Heart left ventricle (tissue), 16 donors: Measurements from ENCODE around the gene IQCH. TPM values are rescaled to one million over a fixed set of nuclear protein-coding genes. Genes with fewer than 3 reads are reported as not detected.
"Not testable (repeated sequence)": the region's sequence is repeated elsewhere in the genome, so short reads cannot be mapped to it uniquely, and the experiment has no call there.

Experiments
- ATAC-seq, 4 donors: fragments of 200-7000 bp; cut with Tn5 transposase; one replicate each; pipeline ENCODE4 v1.9.1; 2020 to 2022; ENCODE audit warnings: moderate library complexity in 4 of 4, mild to moderate bottlenecking in 3 of 4, moderate number of reproducible peaks in 1 of 4
- DNase-seq, 5 donors: peaks; one replicate each; pipeline ENCODE4 v3.0.0-alpha.2; 2020
- H3K27ac ChIP-seq, 12 donors: fragments of 200-600 bp; sonication (generic) in 4 of 12; one replicate each; pipeline versions ENCODE4 v1.5.0 to v1.8.0; 2016 to 2022; ENCODE audit warnings: mild to moderate bottlenecking in 2 of 12
- H3K27me3 ChIP-seq, 9 donors: fragments of 200-600 bp; sonication (generic) in 2 of 9; one replicate each; pipeline versions ENCODE4 v1.5.1 to v1.8.0; 2016 to 2022; ENCODE audit warnings: mild to moderate bottlenecking in 3 of 9
- H3K36me3 ChIP-seq, 9 donors: fragments of 200-600 bp; sonication (generic) in 2 of 9; one replicate each; pipeline versions ENCODE4 v1.5.0 to v1.8.0; 2018 to 2022; ENCODE audit warnings: mild to moderate bottlenecking in 2 of 9
- H3K4me1 ChIP-seq, 12 donors: fragments of 200-600 bp; sonication (generic) in 4 of 12; one replicate each; pipeline versions ENCODE4 v1.5.0 to v1.8.0; 2016 to 2022; ENCODE audit warnings: mild to moderate bottlenecking in 3 of 12
- H3K4me3 ChIP-seq, 12 donors: fragments of 200-600 bp; sonication (generic) in 4 of 12; one replicate each; pipeline versions ENCODE4 v1.5.0 to v1.8.0; 2017 to 2022; ENCODE audit warnings: mild to moderate bottlenecking in 9 of 12, moderate library complexity in 4 of 12
- H3K9me3 ChIP-seq, 12 donors: fragments of 200-600 bp; sonication (generic) in 4 of 12; one replicate each; pipeline versions ENCODE4 v1.5.0 to v1.8.0; 2016 to 2022; ENCODE audit warnings: mild to moderate bottlenecking in 1 of 12
- CTCF ChIP-seq, 12 donors: fragments of 200-600 bp; sonication (generic) in 4 of 12; IDR thresholded peaks; one replicate each; pipeline versions ENCODE4 v1.5.0 to v1.8.0; 2018 to 2022; ENCODE audit warnings: antibody characterized with exemption in 12 of 12, mild to moderate bottlenecking in 5 of 12
- POLR2A ChIP-seq, 2 donors: fragments of 450-650 bp; IDR thresholded peaks; one replicate each; pipeline ENCODE4 v1.6.1; 2017; ENCODE audit warnings: antibody characterized with exemption in 2 of 2, mild to moderate bottlenecking in 2 of 2, moderate library complexity in 2 of 2
- WGBS, 4 donors: extraction: QIAGEN DNeasy Blood & Tissue Kit in 2 of 4; methylation state at CpG; one replicate each; pipeline versions ENCODE4 v1.1.5 to v1.1.7; 2013 to 2018; 5-methylcytosine and 5-hydroxymethylcytosine counted together
- intact Hi-C, 10 donors: fragments of 100-400 bp; cut with DNase I; formaldehyde crosslinking; loops; one replicate each; pipeline versions ENCODE4 v1.11.1 to v1.14.2; 2022
- polyA plus RNA-seq, 2 donors: library from polyadenylated mRNA; stranded (reverse); fragments of 200-250 nt; gene quantifications; one replicate each; pipeline ENCODE4 v1.2.3, GENCODE V29; 2013
- total RNA-seq, 9 donors: library from RNA; depleted of rRNA in 2 of 9; stranded (reverse); fragments of >200 nt in 2 of 9; fragmentation: NEBNext Ultra II Directional in 3 of 9; extraction: Animal tissue kit (Norgen Biotek cat#: 25700) in 3 of 9; gene quantifications; one replicate each; pipeline versions ENCODE4 v1.1.0 to v1.2.4, GENCODE V29; 2016 to 2023
- donor health status: ischemic (EF 13 %, LVEDD 7.1; RV severe dilation, severe dysfunction).
- donor health status: healthy with polysubstance abuse.
- donor health status: DM: no; HTN: yes; CAD: no.
- donor health status: DM: no; HTN: no; CAD: no.
- donor health status: ischemic (EF 25% LVEDD 6.9; RV normal size, moderate dysfunction).
- donor health status: ischemic (EF 25% LVEDD 5.7; RV mildly dilated, moderate dysfunction).
- donor health status: healthy.
- donor health status: DM: yes; HTN: yes; CAD: no.
- donor health status: ischemic (EF 35%, LVEDD 5.7; RV mildly dilated, moderate dysfunction).
- donor health status: nonischemic (EF 11% LVEDD 7.7; RV severe dilation, severe dysfunction).
- donor health status: DM: yes; HTN: yes; CAD: no.
- donor health status: PGD.
- donor health status: ischemic (EF 29% LVEDD 5.4; RV normal size, mild dysfunction).
- donor health status: nonischemic (EF 23%, LVEDD 6.1; RV moderate dilation, normal function).

IQCH gene
- total and polyA plus RNA-seq, 11 donors, result 0.11 to 3.3 (median 1.4) TPM

GRCh38 chr15:67280217-67280616 is 25.6 kb downstream of the IQCH start:
- no peak for TF ChIP-seq POLR2A (IDR thresholded peaks at IDR 0.05)
- no peak for TF ChIP-seq CTCF (IDR thresholded peaks at IDR 0.05)
- Histone ChIP-seq H3K27me3 (no peaks in the 10 kb centered on the region), H3K9me3 (peaks cover 0 to 5% (median under 1%) of the 10 kb centered on the region in 12 donors), H3K4me1 (no peaks in the 10 kb centered on the region), H3K36me3 (no peaks in the 10 kb centered on the region), H3K4me3 (no peak overlapping the region), H3K27ac (no peak overlapping the region)
- intact Hi-C loops, result no loop called here
- no peak for ATAC-seq
- WGBS, 4 donors, result 70 to 86% (median 79%) methylated on average over 2 of the region's 2 CpGs
- DNase-seq, result no peak

- 74 to 91% (median 82%) methylated on average over 1 of the region's 1 CpG for WGBS, 4 donors
- H3K27me3 ChIP-seq, result no peaks in the 10 kb centered on the region
- intact Hi-C loops, result no loop called here
- H3K4me3 ChIP-seq, result no peak overlapping the region
- no peaks in the 10 kb centered on the region for H3K4me1 ChIP-seq
- DNase-seq (no peak), ATAC-seq (no peak)
- H3K27ac ChIP-seq, result no peak overlapping the region
- TF ChIP-seq CTCF (IDR thresholded peaks at IDR 0.05) (no peak), POLR2A (IDR thresholded peaks at IDR 0.05) (no peak)
- H3K36me3 ChIP-seq, result no peaks in the 10 kb centered on the region
- H3K9me3 ChIP-seq, result peaks cover 0 to 18% (median 5%) of the 10 kb centered on the region in 12 donors
Measured at GRCh38 chr15:67281714-67282113, 27.1 kb downstream of the IQCH start.

- ATAC-seq, intact Hi-C loops, H3K27ac ChIP-seq, H3K36me3 ChIP-seq, H3K4me1 ChIP-seq, H3K27me3 ChIP-seq, DNase-seq, H3K4me3 ChIP-seq: not testable (repeated sequence)
- peaks cover 0 to 29% (median 8%) of the 10 kb centered on the region in 12 donors for H3K9me3 ChIP-seq
Measured at GRCh38 chr15:67285625-67286024, 31.0 kb downstream of the IQCH start.

GRCh38 chr15:67286400-67286799 is 31.8 kb downstream of the IQCH start:
- H3K27ac ChIP-seq, H3K36me3 ChIP-seq, H3K4me3 ChIP-seq, H3K27me3 ChIP-seq, intact Hi-C loops, H3K4me1 ChIP-seq, ATAC-seq, DNase-seq: not testable (repeated sequence)
- WGBS, 4 donors, result 79 to 95% (median 82%) methylated on average over 6 of the region's 6 CpGs
- H3K9me3 ChIP-seq, result peaks cover 0 to 29% (median 8%) of the 10 kb centered on the region in 12 donors

GRCh38 chr15:67290319-67290718 is 35.7 kb downstream of the IQCH start:
- 98 to 100% (median 99%) methylated on average over 1 of the region's 1 CpG for WGBS, 4 donors
- intact Hi-C loops, result no loop called here
- Histone ChIP-seq H3K4me1 (no peaks in the 10 kb centered on the region), H3K4me3 (no peak overlapping the region), H3K27ac (no peak overlapping the region), H3K27me3 (no peaks in the 10 kb centered on the region), H3K9me3 (peaks cover 0 to 22% (median 7%) of the 10 kb centered on the region in 12 donors), H3K36me3 (no peaks in the 10 kb centered on the region)
- no peak for ATAC-seq
- no peak for DNase-seq
- TF ChIP-seq POLR2A (IDR thresholded peaks at IDR 0.05) (no peak), CTCF (IDR thresholded peaks at IDR 0.05) (no peak)
